DOHH2 (cell line): Measurements from ENCODE around the gene ALDH1A3.

ENCODE experiments used
- CTCF ChIP-seq: fragments of 200-600 bp; sonication (generic); IDR thresholded peaks from one replicate; pipeline ENCODE4 v1.5.1; 2014; ENCODE audit warnings: antibody characterized with exemption, mild to moderate bottlenecking, low read depth, low read length; ENCODE audit not compliant: poor library complexity, severe bottlenecking
- EZH2phosphoT487 ChIP-seq: fragments of 200-600 bp; sonication (generic); IDR thresholded peaks from 2 replicates; pipeline ENCODE4 v1.6.1; 2017; ENCODE audit warnings: borderline replicate concordance, mild to moderate bottlenecking, antibody characterized with exemption, low read length, moderate library complexity, mixed read lengths

- TF ChIP-seq CTCF, result no peak
- no peak for TF ChIP-seq EZH2phosphoT487
Observed at GRCh38 chr15:100930306-100930848, 50.7 kb downstream of the ALDH1A3 start.
